HG03039 (cell line): Measurements from ENCODE around the gene ARRDC3.
A peak's percentile ranks its signal among the peaks of the same experiment; 100 is the strongest.
"Not testable (repeated sequence)": the region's sequence is repeated elsewhere in the genome, so short reads cannot be mapped to it uniquely, and the experiment has no call there.

Experiments
- ATAC-seq: cut with Tn5 transposase; IDR thresholded peaks from one replicate; pipeline ENCODE4 v1.9.1; 2021; ENCODE audit warnings: mild to moderate bottlenecking, moderate library complexity; ENCODE audit not compliant: unreplicated experiment

ARRDC3 gene, protein sequence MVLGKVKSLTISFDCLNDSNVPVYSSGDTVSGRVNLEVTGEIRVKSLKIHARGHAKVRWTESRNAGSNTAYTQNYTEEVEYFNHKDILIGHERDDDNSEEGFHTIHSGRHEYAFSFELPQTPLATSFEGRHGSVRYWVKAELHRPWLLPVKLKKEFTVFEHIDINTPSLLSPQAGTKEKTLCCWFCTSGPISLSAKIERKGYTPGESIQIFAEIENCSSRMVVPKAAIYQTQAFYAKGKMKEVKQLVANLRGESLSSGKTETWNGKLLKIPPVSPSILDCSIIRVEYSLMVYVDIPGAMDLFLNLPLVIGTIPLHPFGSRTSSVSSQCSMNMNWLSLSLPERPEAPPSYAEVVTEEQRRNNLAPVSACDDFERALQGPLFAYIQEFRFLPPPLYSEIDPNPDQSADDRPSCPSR

DNA sequence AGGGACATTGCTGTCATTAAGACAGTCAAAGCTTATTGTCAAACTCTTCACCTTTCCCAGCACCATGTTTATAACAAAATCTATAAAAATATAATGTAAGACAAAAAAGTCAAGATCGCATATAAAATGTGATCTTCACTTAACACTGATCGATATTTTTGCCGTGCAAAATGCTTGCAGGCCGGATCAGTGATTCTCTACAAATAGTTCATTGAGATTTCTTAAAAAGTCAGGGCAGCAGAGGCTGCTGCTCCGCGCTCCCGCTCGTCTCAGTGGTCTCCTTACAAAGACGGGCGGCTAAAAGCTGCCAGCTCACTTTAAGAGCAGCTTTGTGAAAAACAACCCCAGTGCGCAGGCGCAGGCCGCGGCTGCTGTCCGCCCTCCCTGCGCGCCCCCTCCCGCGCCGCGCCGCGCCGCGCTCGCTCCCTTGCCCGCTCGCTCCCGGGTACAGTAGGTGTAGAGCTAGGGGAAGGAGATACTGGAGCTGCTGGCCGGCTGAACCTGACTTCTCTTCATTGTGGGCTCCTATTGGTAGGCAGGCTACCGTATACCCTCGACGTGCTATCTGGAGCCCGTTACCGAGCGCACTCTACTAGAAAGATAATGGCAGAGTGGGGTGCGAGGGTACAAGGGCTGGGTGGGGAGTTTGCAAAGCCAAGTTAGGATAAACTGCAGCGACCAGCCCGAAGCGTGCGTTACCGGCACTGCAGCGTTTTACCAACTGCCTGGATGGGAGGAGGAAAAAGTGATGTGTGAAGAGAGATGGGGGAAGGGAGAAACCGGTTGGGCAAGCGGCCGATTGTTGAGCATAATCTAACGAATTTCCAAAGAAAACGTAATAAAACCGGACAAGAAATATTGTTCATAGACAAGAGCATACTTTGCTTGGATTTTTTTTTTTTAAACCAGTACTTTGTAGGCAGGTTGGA lies at the start of gene ARRDC3:
Gene ARRDC3, minus strand, starts transcription at position 291 of the 929 bp plus-strand sequence. Its CDS starts 225 bp downstream, at position 66.
- ATAC-seq: peak; percentile 42

DNA sequence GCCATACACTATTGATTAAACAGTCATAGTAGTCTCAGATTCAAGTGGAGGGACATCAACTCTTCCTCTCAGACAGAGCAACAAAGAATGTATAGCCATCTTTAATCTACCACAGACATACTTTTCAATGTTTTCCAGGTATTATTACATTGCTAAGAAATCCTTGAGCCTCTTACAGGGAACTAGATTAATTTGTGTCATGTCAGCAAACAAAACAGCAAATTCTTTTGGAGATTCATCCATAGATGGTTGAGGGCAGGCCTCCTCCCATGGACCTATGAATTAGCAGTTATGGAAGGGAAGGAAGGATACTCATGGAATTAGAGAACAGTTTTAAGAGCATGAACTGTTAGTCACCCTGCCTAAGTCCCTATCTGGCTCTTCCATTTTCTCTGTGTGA lies 47.8 kb upstream of the ARRDC3 start:
- ATAC-seq: no peak

DNA sequence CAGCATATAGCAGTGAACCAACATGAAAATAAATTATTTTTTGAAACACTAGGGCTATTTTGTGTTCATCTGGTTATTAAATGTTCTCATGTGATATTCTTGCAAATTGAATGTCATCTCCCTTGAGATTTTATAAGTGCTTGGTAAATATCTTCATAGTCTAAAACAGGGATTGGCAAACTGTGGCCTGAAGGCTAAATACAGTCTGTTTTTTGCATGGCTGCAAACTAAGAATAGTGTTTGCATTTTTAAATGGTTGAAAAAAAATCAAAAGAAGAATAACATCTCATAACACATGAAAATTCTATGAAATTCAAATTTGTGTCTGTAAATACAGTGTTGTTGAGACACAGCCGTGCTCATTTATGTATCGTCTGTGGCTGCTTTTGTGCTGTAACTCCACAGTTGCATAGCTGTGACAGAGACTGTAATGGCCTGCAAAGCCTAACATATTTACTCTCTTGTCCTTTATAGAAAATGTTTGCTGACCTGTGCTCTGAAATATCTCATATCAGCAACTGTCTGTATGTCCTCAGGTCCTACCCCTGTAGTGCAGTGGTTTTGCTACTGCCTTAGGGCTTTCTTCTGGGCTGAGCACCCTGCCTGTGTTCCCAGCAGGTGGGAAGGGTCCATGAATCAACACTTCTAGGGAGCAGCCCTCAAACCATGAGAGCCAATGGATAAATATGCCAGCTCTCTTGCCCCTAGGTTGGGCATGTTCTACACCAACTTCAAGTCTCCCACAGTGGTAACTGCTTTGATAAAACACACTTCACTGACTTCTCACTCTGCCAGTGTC lies 41.7 kb upstream of the ARRDC3 start:
- ATAC-seq: no peak

DNA sequence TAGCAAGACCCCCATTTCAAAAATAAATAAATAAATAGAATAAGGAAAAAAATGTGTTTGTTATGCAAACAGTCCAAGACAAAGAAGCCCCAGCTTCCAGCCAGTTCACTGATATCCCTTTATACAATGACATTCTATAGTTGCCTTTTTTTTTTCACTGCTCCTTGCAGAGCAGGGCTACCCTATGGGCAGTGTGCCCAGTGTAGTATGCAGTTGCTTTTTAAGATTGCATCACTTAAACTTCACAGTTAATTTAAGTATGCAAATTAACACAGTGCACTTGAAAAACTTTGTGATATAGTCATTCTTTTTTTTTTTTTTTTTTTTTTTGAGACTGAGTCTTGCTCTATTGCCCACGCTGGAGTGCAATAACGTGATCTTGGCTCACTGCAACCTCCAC lies 40.8 kb upstream of the ARRDC3 start:
- no peak for ATAC-seq

DNA sequence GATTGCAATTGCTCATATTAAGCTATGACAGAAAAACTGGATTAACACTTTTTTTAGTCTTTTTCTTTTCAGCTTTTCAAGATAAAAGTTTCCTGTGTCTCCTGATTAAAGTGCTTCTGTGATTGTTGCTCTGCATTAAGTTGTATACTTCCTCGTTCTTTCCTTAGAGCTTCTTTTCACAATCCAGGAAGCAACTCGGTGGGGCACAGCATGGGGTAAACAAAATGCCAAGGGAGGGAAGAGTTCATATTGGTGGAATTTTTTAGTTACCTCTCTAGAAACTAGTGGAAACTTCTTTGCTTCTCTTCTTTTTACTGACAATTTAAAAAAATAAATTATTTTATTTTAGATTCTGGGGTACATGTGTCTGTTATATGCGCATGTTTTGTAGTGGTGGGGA lies 37.8 kb upstream of the ARRDC3 start:
- no peak for ATAC-seq

DNA sequence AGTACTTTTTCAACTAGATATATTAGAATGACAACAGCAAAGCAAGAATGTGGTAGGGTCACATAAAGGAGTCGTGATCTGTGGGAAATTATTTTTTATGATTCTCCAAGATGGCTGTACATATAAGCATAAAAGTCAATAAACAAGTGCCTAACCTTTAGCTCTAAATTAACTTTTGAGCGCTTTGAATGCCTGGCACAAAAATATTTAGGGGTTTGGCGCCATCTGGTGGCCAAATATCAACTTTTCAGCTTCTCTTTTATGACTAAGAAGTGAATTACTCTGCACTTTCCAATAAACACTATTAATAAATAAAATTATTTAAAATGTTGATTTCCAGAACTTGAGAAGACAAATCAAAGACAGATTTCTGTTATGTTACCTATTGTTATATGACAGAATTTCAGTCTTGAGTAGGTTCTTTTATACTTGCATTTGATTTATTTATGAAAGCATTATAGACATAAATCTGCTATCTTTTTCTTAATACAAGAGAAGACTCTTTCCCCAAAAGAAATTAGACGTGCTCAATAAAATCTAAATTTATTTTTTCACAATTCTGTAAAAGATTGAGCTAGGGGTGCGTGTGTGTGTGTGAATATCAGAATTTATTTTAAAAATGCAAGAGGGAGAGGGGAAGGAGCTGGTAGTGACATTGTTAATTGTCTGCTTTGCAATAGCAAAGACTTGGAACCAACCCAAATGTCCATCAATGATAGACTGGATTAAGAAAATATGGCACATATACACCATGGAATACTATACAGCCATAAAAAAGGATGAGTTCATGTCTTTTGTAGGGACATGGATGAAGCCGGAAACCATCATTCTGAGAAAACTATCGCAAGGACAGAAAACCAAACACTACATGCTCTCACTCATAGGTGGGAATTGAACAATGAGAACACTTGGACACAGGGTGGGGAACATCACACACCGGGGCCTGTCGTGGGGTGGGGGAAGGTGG lies 36.7 kb upstream of the ARRDC3 start:
- ATAC-seq: no peak

DNA sequence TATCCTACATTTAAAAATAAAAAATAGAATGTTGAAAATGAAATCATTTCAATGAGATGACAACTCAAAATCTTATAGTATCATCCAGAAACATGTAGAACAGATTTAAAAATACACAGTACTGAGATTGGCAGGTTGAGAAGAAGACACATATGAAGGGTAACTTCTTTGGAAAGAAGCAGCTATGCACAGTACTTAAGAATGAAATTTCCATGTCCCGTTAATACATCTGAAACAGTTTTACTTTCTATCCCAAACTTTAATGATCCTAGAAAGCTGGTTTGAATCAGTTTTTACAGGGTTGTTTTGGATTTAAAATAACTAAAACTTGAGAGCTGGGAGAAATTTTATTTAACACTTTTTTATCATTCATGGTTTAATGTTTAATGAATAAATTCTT lies 36.0 kb upstream of the ARRDC3 start:
- ATAC-seq: no peak

DNA sequence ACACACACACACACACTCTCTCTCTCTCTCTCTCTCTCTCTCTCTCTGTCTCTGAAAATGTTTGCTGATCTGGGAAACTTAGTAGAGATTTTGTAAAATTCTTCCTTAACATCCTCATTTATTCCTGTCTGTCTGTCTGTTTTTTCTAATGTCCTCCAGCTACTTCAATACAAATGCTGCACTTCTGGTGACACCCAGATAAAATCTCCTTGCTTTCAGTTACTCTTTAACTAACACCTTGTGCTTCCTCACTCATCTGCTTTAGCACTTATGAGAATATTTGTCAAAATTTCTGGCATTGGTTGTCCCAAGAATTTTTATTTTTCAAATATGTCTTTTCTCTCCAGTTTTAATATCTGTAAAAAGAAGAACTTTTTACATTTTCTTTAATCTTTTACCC lies 35.0 kb upstream of the ARRDC3 start:
- ATAC-seq: no peak

DNA sequence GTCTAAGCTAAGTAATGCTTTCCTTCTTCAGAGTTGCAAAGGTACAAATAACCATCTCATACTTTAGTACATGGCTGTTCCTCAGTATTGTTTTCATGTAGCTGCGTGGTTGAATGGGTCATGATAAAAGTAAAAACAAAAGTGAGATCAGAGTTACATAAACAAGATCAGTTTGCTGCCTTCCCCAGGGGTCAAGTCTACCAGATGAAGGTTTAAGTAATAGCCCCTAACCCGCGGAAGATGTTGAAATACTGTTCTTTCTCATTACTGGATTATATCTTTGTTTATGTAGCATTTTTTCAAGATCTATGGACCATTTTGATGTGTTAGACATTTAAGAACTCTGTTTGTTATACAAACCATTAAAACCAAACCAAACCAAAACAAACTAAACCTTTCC lies 34.1 kb upstream of the ARRDC3 start:
- ATAC-seq: no peak

DNA sequence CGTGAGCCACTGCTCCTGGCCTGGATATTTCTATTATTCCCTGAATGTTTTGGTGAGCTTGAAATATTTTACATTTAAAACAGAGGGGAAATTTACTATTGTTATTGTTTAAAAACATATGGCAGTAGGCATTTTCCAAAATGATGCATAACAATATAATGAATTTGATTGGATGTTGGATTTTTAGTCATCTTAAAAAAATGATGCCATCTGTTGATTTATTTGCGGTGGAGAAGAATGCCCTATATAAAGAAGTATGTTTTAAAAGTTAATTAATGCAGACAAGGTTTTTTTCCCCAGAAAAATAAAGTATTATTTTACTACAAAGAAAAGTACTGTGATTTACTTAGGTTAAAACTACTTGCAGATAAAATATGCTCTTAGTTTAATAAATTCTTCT lies 33.4 kb upstream of the ARRDC3 start:
- ATAC-seq: no peak

DNA sequence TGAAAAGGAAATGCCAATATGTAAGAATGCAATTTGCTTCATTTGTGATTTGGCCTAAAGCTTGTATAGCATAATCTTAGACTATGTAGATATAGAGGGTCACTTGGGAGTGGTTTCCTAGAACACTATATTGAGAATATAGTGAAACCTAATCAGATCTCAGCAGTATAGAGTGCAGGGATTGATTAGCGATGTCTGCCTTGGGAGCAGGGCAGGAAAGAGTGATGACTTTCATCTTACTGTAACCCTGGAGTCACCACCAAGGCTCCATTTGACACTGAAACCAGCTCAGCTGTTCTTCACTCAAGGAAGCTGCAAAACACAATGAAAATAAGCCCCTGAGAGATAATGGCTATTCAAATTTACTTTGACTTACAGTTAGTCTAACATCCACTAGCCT lies 26.2 kb upstream of the ARRDC3 start:
- ATAC-seq: no peak

DNA sequence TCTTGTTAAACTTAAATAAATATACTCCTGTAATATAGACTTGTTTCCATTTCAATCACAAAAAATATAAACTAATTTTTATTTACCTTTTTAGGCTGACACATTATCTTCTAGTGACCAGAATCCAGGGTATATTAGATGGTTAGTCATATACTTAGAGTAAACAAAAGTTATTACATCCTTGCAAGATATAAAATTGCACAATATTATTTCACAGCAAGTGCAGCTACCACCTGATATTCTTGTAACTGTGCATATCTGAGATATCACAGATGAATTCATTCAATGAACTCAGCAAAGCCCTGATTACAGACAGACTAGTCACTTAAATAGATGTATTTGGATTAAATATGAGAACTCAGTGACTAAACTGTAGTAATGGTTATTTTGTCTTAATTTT lies 25.6 kb upstream of the ARRDC3 start:
- no peak for ATAC-seq

DNA sequence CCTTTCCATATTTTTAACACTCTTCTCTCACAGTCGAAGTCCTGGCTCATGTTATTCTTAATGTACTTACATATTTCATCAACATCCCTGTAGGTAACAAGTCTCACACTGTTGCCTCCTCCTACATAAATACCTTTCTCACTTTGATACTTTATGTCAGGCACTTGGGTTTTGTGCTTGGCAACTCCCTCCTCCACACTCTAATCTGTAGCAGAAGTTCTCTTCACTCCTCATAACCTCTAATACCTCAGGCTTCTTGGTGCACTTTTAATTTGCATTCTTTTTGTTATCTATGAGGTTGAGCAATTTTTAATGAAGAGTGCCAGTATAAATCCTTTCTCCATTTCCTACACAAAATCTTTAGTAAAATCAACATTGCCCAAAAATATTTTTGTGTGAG lies 24.1 kb upstream of the ARRDC3 start:
- ATAC-seq: no peak

DNA sequence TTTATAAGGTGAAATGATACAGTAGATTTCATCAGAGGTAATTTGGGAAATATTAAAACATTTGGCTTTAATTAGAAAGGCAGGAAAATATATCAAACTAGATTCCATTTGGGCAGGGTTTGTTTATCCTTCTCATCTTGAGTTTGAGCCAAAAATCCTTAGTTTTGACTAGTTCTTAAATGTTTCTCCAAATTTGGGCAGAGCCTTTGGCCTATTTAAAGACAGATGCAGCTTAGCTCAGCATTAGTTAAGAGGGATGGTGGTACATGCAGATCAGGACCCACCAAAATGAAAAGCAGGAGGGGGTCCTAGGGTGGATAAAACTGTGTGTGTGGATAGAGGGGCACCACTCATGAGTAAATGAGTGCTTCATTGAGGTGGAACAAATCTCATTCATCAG lies 20.3 kb upstream of the ARRDC3 start:
- ATAC-seq: no peak

DNA sequence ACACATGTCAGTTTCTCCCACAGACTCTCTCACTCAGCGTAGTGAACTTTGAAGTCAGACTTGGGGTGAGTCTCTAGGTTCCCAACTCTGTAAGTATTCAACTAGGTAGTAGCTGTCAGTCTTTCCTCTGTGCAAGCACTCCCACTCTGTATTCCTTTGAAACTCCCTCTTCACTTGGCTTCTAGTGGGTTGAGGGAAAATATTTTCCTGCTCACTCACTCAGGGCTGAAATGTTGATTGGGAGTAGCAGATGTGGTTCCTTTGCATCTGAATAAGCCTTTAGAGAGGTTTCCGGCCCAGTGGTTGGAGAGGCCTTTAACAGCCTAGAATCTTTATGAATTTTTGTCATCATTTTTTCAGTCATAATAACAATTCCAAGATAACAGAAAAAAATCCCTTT lies 18.1 kb upstream of the ARRDC3 start:
- ATAC-seq: no peak

DNA sequence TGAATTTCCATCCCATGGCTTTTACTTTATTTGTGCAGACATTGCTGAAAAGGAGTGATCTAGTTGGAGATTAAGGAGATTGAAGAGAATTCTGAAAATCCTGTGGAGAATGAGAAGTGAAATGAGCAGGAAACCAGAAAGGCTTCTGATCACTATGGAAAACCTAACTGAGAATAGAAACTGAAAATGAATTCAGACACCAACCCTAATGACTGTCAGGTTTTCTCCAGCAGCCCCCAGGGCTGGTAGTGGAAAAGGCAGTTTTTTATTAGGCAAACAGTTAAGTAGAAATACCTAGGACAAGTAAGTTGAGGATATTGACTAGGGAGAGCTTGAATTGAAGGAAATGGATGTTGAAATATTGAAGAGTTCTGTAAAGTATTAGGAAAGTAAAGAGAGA lies 14.7 kb upstream of the ARRDC3 start:
- ATAC-seq: peak; percentile 67

DNA sequence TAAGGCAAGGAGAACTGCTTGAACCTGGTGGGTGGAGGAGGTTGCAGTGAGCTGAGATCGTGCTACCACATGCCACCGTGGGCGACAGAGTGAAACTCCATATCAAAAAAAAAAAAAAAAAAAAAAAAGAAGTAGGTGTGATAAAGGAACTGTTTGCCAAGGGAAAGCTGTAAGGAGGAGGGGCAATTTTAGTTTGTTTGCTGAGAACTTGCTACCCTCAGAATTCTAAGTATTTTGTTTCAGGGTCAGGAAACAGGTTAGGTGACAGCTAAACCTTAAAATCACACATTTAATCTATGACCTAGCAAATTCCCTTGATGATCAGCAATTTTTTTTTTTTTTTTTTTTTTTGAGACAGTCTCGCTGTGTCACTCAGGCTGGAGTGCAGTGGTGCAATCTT lies 7.2 kb upstream of the ARRDC3 start:
- no peak for ATAC-seq

DNA sequence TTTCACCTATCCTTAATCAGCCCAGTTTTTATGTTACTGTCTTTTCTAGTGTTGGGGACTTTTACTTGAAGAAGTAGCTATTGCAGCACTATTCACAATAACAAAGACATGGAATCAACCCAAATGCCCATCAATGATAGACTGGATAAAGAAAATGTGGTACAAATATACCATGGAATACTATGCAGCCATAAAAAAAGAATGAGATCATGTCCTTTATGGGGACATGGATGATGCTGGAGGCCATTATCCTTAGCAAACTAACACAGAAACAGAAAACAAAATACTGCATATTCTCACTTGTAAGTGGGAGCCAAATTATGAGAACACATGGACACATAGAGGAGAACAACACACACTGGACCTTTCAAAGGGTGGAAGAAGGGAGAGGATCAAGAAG lies 6.4 kb upstream of the ARRDC3 start:
- not testable (repeated sequence) for ATAC-seq

DNA sequence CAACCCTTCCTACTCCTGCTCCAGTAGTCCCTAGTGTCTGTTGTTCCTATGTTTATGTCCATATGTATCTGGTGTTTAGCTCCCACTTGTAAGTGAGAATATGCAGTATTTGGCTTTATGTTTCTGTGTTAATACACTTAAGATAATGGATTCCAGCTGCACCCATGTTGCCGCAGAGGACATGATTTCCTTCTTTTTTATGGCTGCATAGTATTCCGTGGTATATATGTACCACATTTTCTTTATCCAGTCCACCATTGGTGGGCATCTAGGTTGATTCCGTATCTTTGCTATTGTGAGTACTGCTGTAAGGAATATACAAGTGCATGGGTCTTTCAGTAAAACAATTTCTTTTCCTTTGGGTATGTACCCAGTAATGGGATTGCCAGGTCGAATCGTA lies 5.2 kb upstream of the ARRDC3 start:
- ATAC-seq: no peak

DNA sequence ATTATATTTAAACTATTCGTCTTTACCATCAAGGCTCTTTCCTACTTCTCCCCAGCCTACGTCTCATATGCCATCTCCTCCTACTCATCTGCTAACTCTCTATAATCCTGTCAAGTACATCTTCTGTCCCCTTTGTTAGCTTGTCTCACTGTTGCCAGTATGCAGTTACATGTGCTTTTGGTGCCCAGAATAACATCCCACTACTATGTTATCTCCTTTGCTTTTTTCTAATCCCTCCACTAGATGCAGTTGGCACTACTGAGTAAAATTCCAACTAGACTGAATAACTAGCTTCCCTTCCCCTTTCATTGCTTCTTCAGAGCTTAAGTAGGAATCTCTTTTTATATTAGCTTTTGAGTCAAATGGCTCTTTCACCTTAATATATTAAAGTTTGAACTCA lies 3.0 kb upstream of the ARRDC3 start:
- no peak for ATAC-seq
